Activated T-cell treated with anti-CD3 and anti-CD28 coated beads, Interleukin-2, amount 50 U/mL, for 4 hours (primary cell): Measurements from ENCODE around the gene MROH2B. TPM values are rescaled to one million over a fixed set of nuclear protein-coding genes. Genes with fewer than 3 reads are reported as not detected.

Source experiments
- ATAC-seq, 2 donors: fragments of 200-7000 bp; cut with Tn5 transposase; one replicate each; pipeline ENCODE4 v1.10.0; 2021
- DNase-seq: peaks from one replicate; pipeline ENCODE4 v3.0.0-alpha.2; 2020
- H3K27me3 Mint-ChIP-seq: one replicate; pipeline ENCODE4 v1.8.0; 2021; ENCODE audit warnings: low read depth, mixed read lengths
- H3K36me3 Mint-ChIP-seq: one replicate; pipeline ENCODE4 v1.8.0; 2022; ENCODE audit warnings: mixed read lengths; ENCODE audit not compliant: insufficient read depth
- H3K4me1 Mint-ChIP-seq: one replicate; pipeline ENCODE4 v1.8.0; 2021; ENCODE audit warnings: low read depth, mixed read lengths
- H3K4me3 Mint-ChIP-seq: one replicate; pipeline ENCODE4 v1.8.0; 2021; ENCODE audit warnings: mild to moderate bottlenecking, moderate library complexity, mixed read lengths
- H3K9me3 Mint-ChIP-seq: one replicate; pipeline ENCODE4 v1.8.0; 2021; ENCODE audit warnings: mixed read lengths
- total RNA-seq, 3 donors: library from RNA; stranded (reverse); gene quantifications; one replicate each; pipeline ENCODE4 v1.2.1, GENCODE V29; 2021

MROH2B gene
- total RNA-seq, 3 donors from 2014 or later: not detected

DNA sequence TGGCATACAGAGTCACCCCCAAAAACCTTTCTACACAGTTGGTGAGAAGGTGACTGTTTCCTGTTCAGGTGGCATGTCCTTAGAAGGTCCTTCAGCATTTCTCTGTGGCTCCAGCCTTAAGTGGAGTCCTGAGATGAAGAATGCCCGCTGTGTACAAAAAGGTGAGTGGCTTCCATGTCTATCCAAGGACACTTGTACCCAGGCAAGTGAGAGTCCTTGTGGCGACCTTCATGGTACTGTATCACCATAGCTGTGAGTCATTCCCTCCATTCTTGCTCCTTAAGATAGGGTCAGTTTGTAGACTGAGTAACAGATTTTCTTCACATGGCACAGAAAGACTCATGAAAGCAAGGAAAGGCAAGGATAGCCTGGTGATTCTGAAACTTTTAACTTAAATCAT is 98.7 kb downstream of the MROH2B start:
- Mint-ChIP-seq H3K4me3 (no peak overlapping the region), H3K9me3 (no peaks in the 10 kb centered on the region), H3K36me3 (no peaks in the 10 kb centered on the region), H3K27me3 (peaks cover 6% of the 10 kb centered on the region), H3K4me1 (no peaks in the 10 kb centered on the region)
- no peak for DNase-seq
- ATAC-seq: no peak

DNA sequence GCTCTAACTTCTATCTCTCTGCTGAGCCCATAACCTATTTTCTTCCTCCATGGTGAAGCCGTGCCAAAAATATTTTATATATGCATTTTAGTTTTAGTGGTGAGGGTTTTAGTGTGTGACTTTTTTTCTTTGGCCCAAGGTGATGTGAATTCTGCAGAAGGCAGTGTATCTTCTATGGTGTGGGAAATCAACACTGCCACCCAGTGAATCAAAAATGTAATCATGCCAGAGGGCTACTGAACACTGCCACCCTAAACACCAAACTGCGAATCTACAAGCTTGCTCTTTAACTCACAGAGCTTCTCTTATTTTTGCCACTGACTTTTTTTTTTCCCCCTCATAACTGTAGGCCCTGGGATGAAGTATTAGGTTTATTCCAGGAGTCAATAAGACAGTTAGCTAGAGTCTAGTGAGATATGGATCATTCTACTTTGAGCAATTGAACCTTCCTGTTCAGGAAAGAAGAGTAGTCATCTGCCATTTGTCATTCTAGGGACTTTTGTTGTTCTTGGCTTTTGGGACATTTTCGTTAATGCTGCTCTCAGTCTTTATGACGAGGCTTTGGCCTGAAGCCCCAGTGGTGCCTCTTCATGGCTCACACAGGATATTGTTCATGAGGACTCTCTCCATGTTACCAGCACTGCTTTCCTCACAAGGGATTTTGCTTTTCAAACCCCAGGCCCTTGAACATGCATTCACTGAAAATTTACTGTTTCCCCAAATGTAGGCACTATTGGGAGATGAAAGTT is 108.8 kb downstream of the MROH2B start:
- DNase-seq: no peak
- Mint-ChIP-seq H3K27me3 (peaks cover 2% of the 10 kb centered on the region), H3K4me1 (no peaks in the 10 kb centered on the region), H3K9me3 (no peaks in the 10 kb centered on the region), H3K4me3 (no peak overlapping the region), H3K36me3 (no peaks in the 10 kb centered on the region)
- no peak for ATAC-seq

DNA sequence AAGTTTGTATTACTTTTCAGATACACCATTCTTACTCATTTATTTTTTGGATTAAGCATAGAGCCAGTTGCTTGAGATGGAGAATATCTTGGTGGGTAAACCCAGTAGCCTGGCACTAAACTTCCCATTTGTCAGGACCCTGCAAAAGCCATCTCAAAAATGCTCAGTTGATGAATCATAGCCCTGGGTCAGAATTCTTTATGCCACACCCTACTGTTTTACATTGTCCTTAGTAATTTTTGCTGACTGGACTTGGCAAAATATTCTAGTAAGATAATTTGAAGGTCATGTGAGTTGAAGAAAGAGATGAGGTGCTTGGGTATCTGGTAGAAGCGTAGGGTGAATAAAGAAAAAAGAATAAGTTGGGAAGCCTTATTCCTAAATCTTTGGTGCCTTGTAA is 111.1 kb downstream of the MROH2B start:
- DNase-seq: no peak
- ATAC-seq: no peak
- no peaks in the 10 kb centered on the region for H3K9me3 Mint-ChIP-seq
- H3K4me3 Mint-ChIP-seq: no peak overlapping the region
- no peaks in the 10 kb centered on the region for H3K4me1 Mint-ChIP-seq
- H3K36me3 Mint-ChIP-seq: no peaks in the 10 kb centered on the region
- peaks cover 2% of the 10 kb centered on the region for H3K27me3 Mint-ChIP-seq

DNA sequence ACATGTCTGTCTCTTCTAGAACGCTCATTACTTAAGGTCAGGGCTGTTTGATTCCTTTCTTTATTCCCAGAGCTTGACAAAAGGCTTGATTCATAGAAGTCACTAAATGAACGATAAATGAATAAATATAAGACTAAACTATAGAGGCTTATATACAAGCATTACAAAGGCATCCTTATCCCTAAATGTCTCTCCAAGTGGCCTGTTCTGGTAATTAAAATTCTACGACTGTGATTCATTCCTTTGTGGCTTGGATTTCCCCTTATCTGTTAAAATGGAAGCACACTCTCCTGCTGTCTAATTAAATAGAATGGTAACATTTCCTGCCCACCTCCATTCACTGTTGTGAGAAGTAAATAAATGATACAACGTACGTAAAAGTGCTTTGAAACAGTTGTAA is 112.3 kb downstream of the MROH2B start:
- Mint-ChIP-seq H3K9me3 (no peaks in the 10 kb centered on the region), H3K4me3 (no peak overlapping the region), H3K36me3 (no peaks in the 10 kb centered on the region), H3K27me3 (peaks cover 2% of the 10 kb centered on the region), H3K4me1 (no peaks in the 10 kb centered on the region)
- ATAC-seq: no peak
- DNase-seq: no peak

DNA sequence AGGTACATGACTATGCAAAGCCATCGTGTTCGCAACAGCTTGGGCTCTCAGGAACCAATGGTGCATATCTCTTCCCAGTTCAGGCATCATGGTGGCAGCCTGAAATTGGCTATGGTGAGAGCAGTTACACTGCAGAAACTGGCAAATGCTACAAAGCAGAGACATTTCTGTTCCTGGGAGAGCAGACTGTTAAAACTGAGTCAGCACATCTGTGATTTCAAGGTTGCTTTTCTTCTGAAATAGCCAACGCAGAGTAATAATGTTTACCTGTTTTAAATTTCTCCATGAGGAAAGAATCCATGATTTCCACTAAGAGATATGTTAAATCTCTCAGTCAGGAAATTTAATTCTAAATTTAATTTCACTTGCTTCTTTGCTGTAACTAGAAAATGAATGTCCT is 114.1 kb downstream of the MROH2B start:
- Mint-ChIP-seq H3K27me3 (peaks cover 2% of the 10 kb centered on the region), H3K4me1 (no peaks in the 10 kb centered on the region), H3K9me3 (no peaks in the 10 kb centered on the region), H3K4me3 (no peak overlapping the region), H3K36me3 (no peaks in the 10 kb centered on the region)
- DNase-seq: no peak
- ATAC-seq: no peak

DNA sequence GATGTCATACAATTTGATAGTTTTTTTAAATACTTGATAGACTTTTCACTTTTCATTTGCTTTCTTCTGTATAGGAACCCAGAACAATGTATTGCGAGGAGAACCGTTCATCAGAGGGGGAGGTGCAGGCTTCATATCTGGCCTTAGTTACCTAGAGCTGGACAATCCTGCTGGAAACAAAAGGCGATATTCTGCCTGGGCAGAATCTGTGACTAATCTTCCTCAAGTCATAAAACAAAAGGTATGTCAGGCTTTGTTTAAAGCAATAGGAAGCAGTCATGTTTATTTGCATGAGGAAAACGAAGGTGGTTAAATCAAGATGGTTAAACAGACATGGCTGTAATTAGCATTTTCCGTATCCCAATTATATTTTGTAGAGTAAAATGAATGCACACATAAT is 115.8 kb downstream of the MROH2B start:
- no peak for DNase-seq
- H3K4me1 Mint-ChIP-seq: no peaks in the 10 kb centered on the region
- no peaks in the 10 kb centered on the region for H3K36me3 Mint-ChIP-seq
- H3K27me3 Mint-ChIP-seq: peaks cover 2% of the 10 kb centered on the region
- ATAC-seq: no peak
- H3K9me3 Mint-ChIP-seq: no peaks in the 10 kb centered on the region
- no peak overlapping the region for H3K4me3 Mint-ChIP-seq

Other genes with a start within 250 kb of the MROH2B start
- 1,000 to 10,000 TPM; 1,753 to 1,834 (median 1,793) TPM for gene RPL37, start 236.1 kb downstream of the MROH2B start, total RNA-seq
- 1 to 10 TPM in 1 of 3 donors, under 1 TPM in 2; 0.76 to 1.7 (median 0.84) TPM for gene CARD6, start 230.0 kb downstream of the MROH2B start, total RNA-seq
- 1 to 10 TPM in 1 of 3 donors, under 1 TPM in 2; 0.54 to 1.7 (median 0.63) TPM for gene C7, start 161.8 kb downstream of the MROH2B start, total RNA-seq
- under 1 TPM in 1 of 3 donors, not detected in 2; 0.51 TPM for gene C6, start 142.2 kb upstream of the MROH2B start, total RNA-seq